ENCODE measurements around the gene KIRREL3. TPM values are rescaled to one million over a fixed set of nuclear protein-coding genes. Genes with fewer than 3 reads are reported as not detected.

KIRREL3 gene
- total and polyA plus RNA-seq, 2 of the 8 experiments (the other 6 are each of a cell fraction or from before 2014, with no cell fraction given) = 0.29 to 0.32 TPM

GRCh38 chr11:126424471-126425039 lies 576.0 kb downstream of the KIRREL3 start:
- no peak overlapping the region for H3K9ac ChIP-seq (replicated peaks in 1 of 4; ENCODE audit: extremely low read depth in 1 of 4, low read depth in 3 of 4, low read length in 3 of 4)
- POLR2A ChIA-PET (ENCODE audit: partially characterized antibody) = interaction anchor here (1.2 kb wide), 1 partner anchor 13 kb away, joined by 4 read pairs; no protein-coding TSS in a partner anchor
- no peak overlapping the region for H2BK15ac ChIP-seq (ENCODE audit: low read length)
- no peak for TF ChIP-seq CTBP2 (IDR thresholded peaks at IDR 0.05; ENCODE audit: borderline replicate concordance, insufficient read depth, insufficient read length, low read length)
- no peak for TF ChIP-seq SRF (IDR thresholded peaks at IDR 0.05; ENCODE audit: low read depth, low read length)
- peak in 1 of 2 experiments; percentile 33; a peak in 1 of 4 replicates for TF ChIP-seq RAD21 (IDR thresholded peaks at IDR 0.05 in 1 of 2, conservative IDR thresholded peaks at IDR 0.05 in 1 of 2; ENCODE audit: low read depth in 2 of 2, low read length in 2 of 2)
- no peak for TF ChIP-seq SIRT6 (IDR thresholded peaks at IDR 0.05; ENCODE audit: low read length)
- TF ChIP-seq EGR1 (IDR thresholded peaks at IDR 0.05; ENCODE audit: borderline replicate concordance, low read depth, low read length) = no peak
- TF ChIP-seq BACH1 (IDR thresholded peaks at IDR 0.05; ENCODE audit: low read length) = no peak
- TF ChIP-seq EP300 (IDR thresholded peaks at IDR 0.05; ENCODE audit: borderline replicate concordance in 1 of 2, low read depth in 2 of 2, low read length in 2 of 2) = no peak
- no peak for TF ChIP-seq POLR2A (IDR thresholded peaks at IDR 0.05; ENCODE audit: control extremely low read depth in 1 of 2, low read depth in 2 of 2, low read length in 2 of 2)
- no peak for TF ChIP-seq KDM5A (IDR thresholded peaks at IDR 0.05; ENCODE audit: low read length)
- no peak for TF ChIP-seq USF2 (IDR thresholded peaks at IDR 0.05; ENCODE audit: low read length)
- no peak for TF ChIP-seq TCF12 (IDR thresholded peaks at IDR 0.05; ENCODE audit: low read depth, low read length)

More at GRCh38 chr11:126424471-126425039, 576.0 kb downstream of the KIRREL3 start:
- Histone ChIP-seq H2BK5ac (ENCODE audit: low read depth, low read length) (no peak overlapping the region), H3K4me2 (ENCODE audit: insufficient read depth in 1 of 2, low read depth in 2 of 2, low read length in 2 of 2) (no peak overlapping the region), H4K20me1 (replicated peaks in 1 of 2; ENCODE audit: control insufficient read depth in 1 of 2, insufficient read depth in 2 of 2, low read length in 2 of 2) (no peaks in the 10 kb centered on the region), H3K23ac (ENCODE audit: insufficient read length) (no peak overlapping the region), H2BK12ac (ENCODE audit: low read depth, low read length) (peak overlapping the region; percentile 63; the same call in 1 of the 2 replicates), H2BK20ac (ENCODE audit: low read length) (no peak overlapping the region), H3K14ac (ENCODE audit: insufficient read length) (no peak overlapping the region), H4K8ac (ENCODE audit: extremely low read depth, insufficient read depth, low read length) (no peak overlapping the region; the same call in 1 of the 2 replicates), H3K4me1 (replicated peaks in 1 of 4; ENCODE audit: control insufficient read depth in 3 of 4, insufficient read depth in 4 of 4, low read length in 3 of 4) (no peaks in the 10 kb centered on the region; a peak in 1 of 7 replicates), H3K36me3 (ENCODE audit: control insufficient read depth in 2 of 4, insufficient read depth in 4 of 4, low read length in 3 of 4) (no peaks in the 10 kb centered on the region), H2BK120ac (replicated peaks; ENCODE audit: low read depth, low read length) (no peak overlapping the region), H2AK5ac (ENCODE audit: low read depth, low read length) (no peak overlapping the region), H3K79me1 (ENCODE audit: low read depth, low read length) (no peaks in the 10 kb centered on the region), H3K9me3 (ENCODE audit: insufficient read depth in 2 of 2, low read depth in 1 of 2, low read length in 1 of 2) (no peaks in the 10 kb centered on the region), H3K4ac (replicated peaks; ENCODE audit: insufficient read length, low read depth, low read length) (no peak overlapping the region), H3K27me3 (replicated peaks in 1 of 4; ENCODE audit: control insufficient read depth in 3 of 4, extremely low read depth in 1 of 4, insufficient read depth in 3 of 4, low read length in 3 of 4) (no peaks in the 10 kb centered on the region), H3K56ac (replicated peaks; ENCODE audit: insufficient read length, low read depth, low read length) (no peak overlapping the region), H3K4me3 (ENCODE audit: extremely low read depth in 1 of 4, insufficient read depth in 2 of 4, low read depth in 3 of 4, low read length in 4 of 4) (no peak overlapping the region), H4K91ac (replicated peaks; ENCODE audit: insufficient read length, low read length) (no peak overlapping the region), H3K79me2 (ENCODE audit: control insufficient read depth in 1 of 2, insufficient read depth in 2 of 2, low read length in 2 of 2) (no peaks in the 10 kb centered on the region), H3K23me2 (ENCODE audit: low read depth, low read length) (no peaks in the 10 kb centered on the region), H3K18ac (ENCODE audit: extremely low read depth, low read length) (no peak overlapping the region), H4K5ac (ENCODE audit: insufficient read length, low read depth, low read length) (no peak overlapping the region), H2AFZ (ENCODE audit: low read length) (no peak overlapping the region), H3K27ac (ENCODE audit: low read depth, low read length) (no peak overlapping the region)
- FAIRE-seq = no peak
- no peak for DNase-seq (ENCODE audit: low read depth in 1 of 2, low spot score in 2 of 2)
- WGBS, 2 experiments (ENCODE audit: extremely low coverage in 1 of 2, insufficient coverage in 1 of 2, insufficient read length in 1 of 2, insufficient replicate concordance in 2 of 2, low coverage in 1 of 2, low lambda C conversion rate in 2 of 2, missing lambda C conversion rate in 1 of 2) = 92% methylated on average over 30 of the region's 30 CpGs; no CpG with 5 or more reads in 1 of the 2 experiments
- CTCF ChIA-PET (ENCODE audit: partially characterized antibody) = interaction anchor here (0.6 to 4.8 kb wide), 4 partner anchors 9 to 126 kb away, joined by 3 to 20 read pairs (median 4); no protein-coding TSS in a partner anchor

Data from H1 (cell line).